Measurements from ENCODE around the gene TLR6. TPM values are rescaled to one million over a fixed set of nuclear protein-coding genes. Genes with fewer than 3 reads are reported as not detected.

Gene TLR6
- total and polyA plus RNA-seq, 10 of the 15 experiments (the other 5 are each of a cell fraction or from before 2014, with no cell fraction given) = 1.1 to 49.4 (median 12.5) TPM

GRCh38 chr4:38842994-38843393 is 13.6 kb downstream of the TLR6 start:
- 96% methylated on average over 4 of the region's 4 CpGs for WGBS (ENCODE audit: insufficient coverage, insufficient replicate concordance, low lambda C conversion rate, missing lambda C conversion rate)
- no peak for FAIRE-seq
- no TSS peak for BruUV-seq (replicated peaks)
- Histone ChIP-seq H3K36me3 (ENCODE audit: control insufficient read depth in 2 of 2, insufficient read depth in 2 of 2, low read length in 1 of 2) (peaks cover 5 to 11% of the 10 kb centered on the region in 2 experiments; a peak in 3 of 4 replicates), H3K27me3 (replicated peaks in 1 of 2; ENCODE audit: control insufficient read depth in 2 of 2, insufficient read depth in 2 of 2, low read length in 1 of 2) (no peaks in the 10 kb centered on the region), H3K27ac (ENCODE audit: control insufficient read depth, insufficient read depth) (no peak overlapping the region), H3K4me2 (ENCODE audit: control insufficient read depth, insufficient read depth) (no peak overlapping the region), H4K20me1 (ENCODE audit: control insufficient read depth, insufficient read depth) (no peaks in the 10 kb centered on the region), H3K9me3 (replicated peaks; ENCODE audit: control insufficient read depth, insufficient read depth, low read length) (peaks cover 5% of the 10 kb centered on the region), H3K4me3 (no peak overlapping the region), H3K79me2 (ENCODE audit: control insufficient read depth, insufficient read depth, low read length) (peaks cover 11% of the 10 kb centered on the region), H3K9ac (ENCODE audit: control insufficient read depth, insufficient read depth, low read length) (no peak overlapping the region), H3K4me1 (ENCODE audit: control insufficient read depth, insufficient read depth, low read length) (no peaks in the 10 kb centered on the region), H2AFZ (ENCODE audit: control insufficient read depth, low read depth, low read length) (no peak overlapping the region)
- ATAC-seq = no peak
- ChIA-PET POLR2A (interaction anchor here (0.7 kb wide), 1 partner anchor 74 kb away, joined by 3 read pairs; no protein-coding TSS in a partner anchor), SMC1A (ENCODE audit: uncharacterized antibody, unreplicated experiment) (interaction anchor here (1.6 kb wide), 1 partner anchor 84 kb away, joined by 5 read pairs; no protein-coding TSS in a partner anchor), RAD21 (ENCODE audit: unreplicated experiment) (no interaction called here), CTCF (interaction anchor here (1.7 kb wide), 1 partner anchor 18 kb away, joined by 5 read pairs; no protein-coding TSS in a partner anchor)
- TF ChIP-seq POU2F2 (IDR thresholded peaks at IDR 0.05; ENCODE audit: borderline replicate concordance, low read depth, low read length) = no peak
- no peak for TF ChIP-seq MTA3 (IDR thresholded peaks at IDR 0.05; ENCODE audit: borderline replicate concordance, low read length)
- TF ChIP-seq, protein P1, sequence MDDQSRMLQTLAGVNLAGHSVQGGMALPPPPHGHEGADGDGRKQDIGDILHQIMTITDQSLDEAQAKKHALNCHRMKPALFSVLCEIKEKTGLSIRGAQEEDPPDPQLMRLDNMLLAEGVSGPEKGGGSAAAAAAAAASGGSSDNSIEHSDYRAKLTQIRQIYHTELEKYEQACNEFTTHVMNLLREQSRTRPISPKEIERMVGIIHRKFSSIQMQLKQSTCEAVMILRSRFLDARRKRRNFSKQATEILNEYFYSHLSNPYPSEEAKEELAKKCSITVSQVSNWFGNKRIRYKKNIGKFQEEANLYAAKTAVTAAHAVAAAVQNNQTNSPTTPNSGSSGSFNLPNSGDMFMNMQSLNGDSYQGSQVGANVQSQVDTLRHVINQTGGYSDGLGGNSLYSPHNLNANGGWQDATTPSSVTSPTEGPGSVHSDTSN (IDR thresholded peaks at IDR 0.05; ENCODE audit: insufficient replicate concordance, low read depth, low read length) = no peak
- no peak for DNase-seq (ENCODE audit: low read depth, low spot score)
- in situ Hi-C loops (cut with MboI) = no loop called here
- intact Hi-C loops (cut with micrococcal nuclease; ENCODE audit: unreplicated experiment) = no loop called here

- WGBS (ENCODE audit: insufficient coverage, insufficient replicate concordance, low lambda C conversion rate, missing lambda C conversion rate) = 53% methylated on average over 2 of the region's 2 CpGs
- ATAC-seq = no peak
- FAIRE-seq = no peak
- ChIA-PET SMC1A (ENCODE audit: uncharacterized antibody, unreplicated experiment) (no interaction called here), CTCF (no interaction called here), POLR2A (interaction anchor here (0.8 kb wide), 1 partner anchor 9 kb away, joined by 3 read pairs; no protein-coding TSS in a partner anchor), RAD21 (ENCODE audit: unreplicated experiment) (no interaction called here)
- Histone ChIP-seq H2AFZ (ENCODE audit: control insufficient read depth, low read depth, low read length) (no peak overlapping the region), H3K9ac (ENCODE audit: control insufficient read depth, insufficient read depth, low read length) (no peak overlapping the region), H3K4me3 (no peak overlapping the region), H3K9me3 (replicated peaks; ENCODE audit: control insufficient read depth, insufficient read depth, low read length) (peaks cover 22% of the 10 kb centered on the region), H3K4me2 (ENCODE audit: control insufficient read depth, insufficient read depth) (no peak overlapping the region), H3K27ac (ENCODE audit: control insufficient read depth, insufficient read depth) (no peak overlapping the region), H4K20me1 (ENCODE audit: control insufficient read depth, insufficient read depth) (no peaks in the 10 kb centered on the region), H3K27me3 (replicated peaks in 1 of 2; ENCODE audit: control insufficient read depth in 2 of 2, insufficient read depth in 2 of 2, low read length in 1 of 2) (no peaks in the 10 kb centered on the region), H3K36me3 (ENCODE audit: control insufficient read depth in 2 of 2, insufficient read depth in 2 of 2, low read length in 1 of 2) (peaks cover 2 to 6% of the 10 kb centered on the region in 2 experiments; a peak in 3 of 4 replicates), H3K4me1 (ENCODE audit: control insufficient read depth, insufficient read depth, low read length) (no peaks in the 10 kb centered on the region), H3K79me2 (ENCODE audit: control insufficient read depth, insufficient read depth, low read length) (peaks cover 21% of the 10 kb centered on the region)
- in situ Hi-C loops (cut with MboI) = no loop called here
- intact Hi-C loops (cut with micrococcal nuclease; ENCODE audit: unreplicated experiment) = no loop called here
- no peak for DNase-seq (ENCODE audit: low read depth, low spot score)
- no TSS peak for BruUV-seq (replicated peaks)
- TF ChIP-seq ZNF274 (IDR thresholded peaks at IDR 0.05; ENCODE audit: insufficient read depth, insufficient read length) (no peak), IRF3 (IDR thresholded peaks at IDR 0.05) (no peak), ZSCAN29 (IDR thresholded peaks at IDR 0.05) (no peak), NFXL1 (IDR thresholded peaks at IDR 0.05; ENCODE audit: borderline replicate concordance) (no peak), RUNX3 (IDR thresholded peaks at IDR 0.05; ENCODE audit: low read length) (no peak), SP1 (IDR thresholded peaks at IDR 0.05; ENCODE audit: low read depth, low read length) (no peak), NFIC (IDR thresholded peaks at IDR 0.05; ENCODE audit: low read depth, low read length) (no peak), SMAD5 (IDR thresholded peaks at IDR 0.05; ENCODE audit: low read depth) (no peak), MXI1 (IDR thresholded peaks at IDR 0.05; ENCODE audit: low read depth, low read length) (no peak), POLR2AphosphoS5 (IDR thresholded peaks at IDR 0.05; ENCODE audit: low read length) (no peak)
- TF ChIP-seq, protein P2, sequence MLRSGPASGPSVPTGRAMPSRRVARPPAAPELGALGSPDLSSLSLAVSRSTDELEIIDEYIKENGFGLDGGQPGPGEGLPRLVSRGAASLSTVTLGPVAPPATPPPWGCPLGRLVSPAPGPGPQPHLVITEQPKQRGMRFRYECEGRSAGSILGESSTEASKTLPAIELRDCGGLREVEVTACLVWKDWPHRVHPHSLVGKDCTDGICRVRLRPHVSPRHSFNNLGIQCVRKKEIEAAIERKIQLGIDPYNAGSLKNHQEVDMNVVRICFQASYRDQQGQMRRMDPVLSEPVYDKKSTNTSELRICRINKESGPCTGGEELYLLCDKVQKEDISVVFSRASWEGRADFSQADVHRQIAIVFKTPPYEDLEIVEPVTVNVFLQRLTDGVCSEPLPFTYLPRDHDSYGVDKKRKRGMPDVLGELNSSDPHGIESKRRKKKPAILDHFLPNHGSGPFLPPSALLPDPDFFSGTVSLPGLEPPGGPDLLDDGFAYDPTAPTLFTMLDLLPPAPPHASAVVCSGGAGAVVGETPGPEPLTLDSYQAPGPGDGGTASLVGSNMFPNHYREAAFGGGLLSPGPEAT (IDR thresholded peaks at IDR 0.05; ENCODE audit: low read depth) = no peak
Measured at GRCh38 chr4:38837849-38838248, 18.8 kb downstream of the TLR6 start.
